ENCODE measurements around the gene MRPL39.

Gene MRPL39

DNA sequence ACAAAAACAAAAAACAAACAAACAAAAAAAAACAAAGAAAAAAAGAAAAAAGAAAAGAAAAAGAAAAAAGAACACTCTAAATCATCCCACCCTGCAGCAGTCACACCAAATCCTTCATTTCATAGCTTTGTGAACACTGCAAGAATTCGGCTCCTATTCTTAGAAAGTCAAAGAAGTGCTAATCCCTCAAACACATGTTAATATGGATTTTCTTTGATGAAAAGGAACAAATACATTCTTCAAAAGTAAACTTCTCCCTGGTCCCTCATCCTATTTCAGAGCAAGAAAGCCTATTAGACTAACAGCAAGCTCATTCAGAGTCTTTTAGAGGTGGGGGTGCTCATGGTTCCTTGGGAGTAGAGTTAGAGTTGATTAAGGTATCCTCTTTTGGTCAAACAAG lies 7.2 kb upstream of the MRPL39 start:
- no peak for DNase-seq (ENCODE audit: low read depth in 2 of 2)

DNA sequence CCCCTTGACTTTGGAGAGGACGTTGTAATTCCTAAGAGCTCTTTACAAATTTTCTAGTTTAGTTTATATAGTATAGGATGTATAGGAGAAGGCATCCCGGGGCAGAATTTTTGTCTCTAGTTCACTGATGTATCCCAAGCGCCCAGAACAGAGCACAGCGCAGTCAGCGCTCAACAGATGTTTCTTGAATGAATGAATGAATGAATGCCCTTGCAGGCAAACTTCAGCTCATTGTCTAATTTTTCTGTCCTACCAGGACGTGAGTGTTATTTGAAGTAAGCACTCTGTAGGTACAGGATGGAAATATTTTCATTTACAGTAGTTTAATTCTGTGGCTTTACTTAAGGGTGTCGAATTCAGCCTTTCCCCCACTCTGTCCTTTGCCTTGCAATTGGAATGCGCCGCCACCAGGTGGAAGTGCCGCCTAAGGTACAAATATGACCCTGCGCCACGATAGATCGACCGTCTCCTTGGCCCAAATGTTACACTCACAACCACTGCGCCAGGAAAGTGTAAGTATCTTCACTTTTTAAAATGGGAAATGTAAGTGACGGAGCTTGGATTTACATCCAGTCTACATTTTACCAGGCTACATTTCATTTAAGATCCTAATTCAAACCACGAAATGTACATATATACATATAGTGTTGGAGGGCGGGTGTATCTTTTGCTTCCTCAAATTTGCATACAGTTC lies 910 bp upstream of the MRPL39 start:
- DNase-seq (ENCODE audit: low read depth in 2 of 2), result peak; percentile 64 to 72

DNA sequence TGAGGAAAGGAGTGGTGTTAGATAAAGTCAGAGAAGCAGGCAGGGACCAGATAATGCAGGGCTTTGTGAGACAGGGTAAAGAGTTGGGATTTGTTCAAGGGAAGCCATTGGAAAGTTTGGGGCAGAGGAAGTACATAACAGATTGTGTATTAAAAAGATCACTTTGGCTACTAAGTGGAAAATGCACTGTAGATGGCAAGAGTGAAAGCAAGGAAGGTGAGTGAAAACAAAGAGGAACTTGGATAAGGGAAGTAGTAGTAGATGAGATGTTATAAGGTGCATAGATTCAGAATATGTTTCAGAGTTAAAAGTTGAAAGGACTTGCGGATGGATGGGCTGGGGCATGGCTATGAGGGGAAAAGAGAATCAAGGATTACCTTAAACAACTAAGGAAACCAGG lies 17.4 kb downstream of the MRPL39 start:
- no peak for DNase-seq (ENCODE audit: low read depth in 2 of 2)

DNA sequence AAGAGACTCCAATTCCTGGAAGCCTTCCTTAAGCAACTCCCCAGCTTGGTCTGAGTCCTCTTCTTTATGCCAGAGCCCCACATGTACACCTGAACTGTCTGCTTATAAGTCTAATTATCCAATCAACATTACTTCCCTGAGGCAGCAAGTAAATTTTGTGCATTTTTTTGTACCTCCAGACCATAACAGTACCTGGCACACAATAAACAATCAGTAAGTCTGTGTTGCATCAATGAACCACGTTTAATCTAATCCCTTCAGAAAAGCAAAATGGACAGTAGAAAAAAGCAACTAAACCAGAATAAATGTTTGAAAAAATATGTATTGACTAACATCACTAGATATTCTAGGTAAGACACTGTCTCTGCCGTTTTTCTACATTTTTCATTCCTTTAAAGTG lies 20.5 kb downstream of the MRPL39 start:
- no peak for DNase-seq (ENCODE audit: low read depth in 2 of 2)

DNA sequence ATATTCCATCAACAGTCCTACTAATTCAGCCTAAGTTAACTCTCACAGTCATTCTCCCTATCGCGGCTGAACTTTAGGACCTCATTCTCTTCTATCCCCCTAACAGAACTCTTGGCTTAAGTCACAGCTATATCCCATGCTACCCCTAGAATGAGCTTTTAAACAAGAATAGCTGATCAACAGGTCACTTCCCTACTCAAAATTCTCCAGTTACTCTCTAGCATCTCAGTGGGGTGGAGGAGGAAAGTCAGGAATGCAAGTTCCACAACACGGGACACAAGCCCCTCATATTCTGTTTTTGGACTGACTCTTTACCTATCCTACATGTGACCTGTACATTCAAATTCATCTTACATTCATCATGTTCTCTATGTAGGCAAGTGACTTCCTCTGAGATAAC lies 21.0 kb downstream of the MRPL39 start:
- no peak for DNase-seq (ENCODE audit: low read depth in 2 of 2)

DNA sequence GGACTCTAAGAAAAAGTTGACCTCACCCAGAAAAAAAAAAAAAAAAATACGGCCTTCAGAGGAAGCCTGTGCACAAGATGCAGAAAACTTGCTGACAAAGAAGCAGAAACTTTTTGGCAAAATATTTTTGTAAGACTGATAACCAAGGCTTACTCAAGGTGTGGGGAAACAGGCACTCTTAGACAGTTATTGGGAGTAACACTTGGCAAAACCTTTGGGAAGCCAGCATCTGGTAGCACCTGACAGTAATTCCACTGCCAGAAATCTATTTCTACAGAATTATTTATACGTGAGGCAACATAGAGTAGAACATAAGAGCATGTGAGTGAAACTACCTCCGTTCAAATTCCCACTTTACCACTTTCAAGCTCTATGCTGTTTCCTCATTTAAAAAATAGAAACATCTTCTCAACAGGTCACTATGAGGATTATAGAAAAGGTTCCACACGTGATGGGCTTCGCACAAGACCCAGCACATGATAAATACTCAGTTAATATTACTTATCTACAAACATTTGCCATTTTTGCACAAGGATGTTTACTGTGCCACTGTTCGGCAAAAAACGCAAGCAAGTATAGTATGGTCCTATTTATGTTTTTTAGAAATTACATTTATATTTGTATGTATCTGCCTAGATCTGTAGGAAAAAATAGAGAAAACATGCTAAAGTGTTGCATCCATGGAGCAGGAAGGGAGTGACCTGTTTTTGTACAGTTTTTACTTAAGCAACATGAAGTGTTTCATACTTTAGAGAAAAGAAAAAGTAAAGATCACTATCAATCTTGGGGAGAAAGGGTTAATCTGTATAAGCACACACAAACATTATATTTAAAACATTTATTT lies 22.2 kb downstream of the MRPL39 start:
- DNase-seq (ENCODE audit: low read depth in 2 of 2), result no peak

DNA sequence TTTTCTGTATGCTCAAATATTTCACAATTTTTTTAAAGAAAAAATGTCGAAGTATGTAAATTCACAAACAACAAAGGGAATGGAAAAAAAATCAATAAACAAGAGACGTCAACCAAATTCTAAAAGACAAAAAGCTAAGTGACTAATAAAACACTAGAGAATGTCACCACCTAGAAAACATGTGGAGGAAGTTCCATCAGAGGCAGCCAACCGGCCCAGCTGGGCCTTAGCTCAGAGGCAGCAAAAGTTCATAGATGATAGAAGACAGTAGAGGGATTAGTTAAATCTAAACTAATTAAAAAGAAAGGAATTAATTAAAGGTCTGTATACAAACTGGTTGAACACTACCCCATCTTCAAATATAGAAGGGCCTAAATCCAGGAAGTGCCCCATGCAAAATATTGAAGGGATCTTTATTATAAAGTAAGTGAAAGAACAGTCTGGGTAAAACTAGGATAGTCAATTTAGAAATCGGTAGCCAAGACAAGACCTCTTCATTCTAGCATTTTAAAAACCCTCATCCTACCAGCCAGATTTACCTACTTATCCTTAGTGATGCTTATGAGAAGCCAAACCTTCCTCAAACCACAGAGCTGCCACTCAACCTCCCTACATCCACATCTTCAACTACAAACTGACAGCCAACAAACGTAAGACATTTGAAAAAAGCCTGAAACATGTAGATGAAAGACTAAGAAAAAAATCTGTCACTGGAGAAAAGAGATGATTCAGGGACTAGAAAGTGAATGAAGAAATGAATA lies 23.7 kb downstream of the MRPL39 start:
- DNase-seq (ENCODE audit: low read depth in 2 of 2), result no peak

DNA sequence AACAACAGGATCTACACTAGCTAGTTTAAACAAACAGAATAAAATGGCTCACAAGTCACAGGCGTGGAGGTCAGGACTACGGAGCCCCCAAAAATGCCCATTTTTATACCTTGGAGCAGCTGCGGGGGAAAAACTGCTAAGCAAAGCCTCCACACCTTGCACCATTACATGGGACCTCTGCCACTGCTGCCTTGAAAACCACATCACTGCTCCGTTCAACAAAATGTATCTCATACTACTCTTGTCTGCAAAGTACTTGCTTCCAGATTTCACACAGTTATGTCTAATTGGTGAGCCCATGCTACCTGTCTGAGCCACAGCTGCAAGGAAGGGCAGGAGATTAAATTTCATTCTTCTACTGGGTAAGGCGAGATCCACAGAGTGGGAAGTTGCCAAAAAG lies 24.4 kb downstream of the MRPL39 start:
- DNase-seq (ENCODE audit: low read depth in 2 of 2), result no peak

DNA sequence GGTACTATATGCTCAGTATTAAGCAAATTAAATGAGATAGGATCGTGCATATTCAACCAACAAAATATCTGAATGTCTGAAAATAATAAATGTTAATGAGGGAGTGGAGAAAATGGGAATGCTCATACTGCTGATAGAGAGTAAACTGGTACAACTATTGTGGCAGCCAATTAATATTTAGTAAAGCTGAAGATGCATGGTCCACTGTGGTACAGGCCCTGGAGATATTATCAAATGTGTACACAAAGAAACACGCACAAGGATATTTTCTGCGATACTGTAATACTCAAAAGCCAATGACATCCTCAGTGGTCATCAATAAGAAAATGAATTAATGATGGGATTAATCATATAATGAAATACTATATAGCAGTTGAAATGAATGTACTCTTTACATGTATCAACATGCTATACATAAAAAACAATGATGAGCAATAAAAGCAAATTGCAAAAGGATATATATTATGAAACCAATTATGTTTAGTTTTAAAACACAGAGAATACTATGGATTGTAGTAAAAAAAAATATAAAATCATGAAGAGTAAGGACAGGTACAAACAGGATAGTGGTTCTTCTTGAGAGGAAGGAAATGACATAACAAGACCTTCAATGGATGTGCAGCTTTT lies 25.0 kb downstream of the MRPL39 start:
- no peak for DNase-seq (ENCODE audit: low read depth in 2 of 2)

DNA sequence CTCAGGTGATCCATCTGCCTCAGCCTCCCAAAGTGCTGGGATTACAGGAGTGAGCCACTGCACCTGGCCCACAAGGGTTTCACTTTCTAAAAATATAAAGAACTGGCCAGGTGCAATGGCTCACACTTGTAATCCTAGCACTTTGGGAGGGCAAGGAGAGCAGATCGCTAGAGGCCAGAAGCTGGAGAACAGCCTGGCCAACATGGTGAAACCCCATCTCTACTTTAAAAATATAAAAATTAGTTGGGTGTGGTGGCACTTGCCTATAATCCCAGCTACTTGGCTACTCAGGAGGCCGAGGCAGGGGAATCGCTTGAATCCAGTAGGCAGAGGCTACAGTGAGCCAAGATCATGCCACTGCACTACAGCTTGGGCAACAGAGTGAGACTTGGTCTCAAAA lies 25.7 kb downstream of the MRPL39 start:
- no peak for DNase-seq (ENCODE audit: low read depth in 2 of 2)

DNA sequence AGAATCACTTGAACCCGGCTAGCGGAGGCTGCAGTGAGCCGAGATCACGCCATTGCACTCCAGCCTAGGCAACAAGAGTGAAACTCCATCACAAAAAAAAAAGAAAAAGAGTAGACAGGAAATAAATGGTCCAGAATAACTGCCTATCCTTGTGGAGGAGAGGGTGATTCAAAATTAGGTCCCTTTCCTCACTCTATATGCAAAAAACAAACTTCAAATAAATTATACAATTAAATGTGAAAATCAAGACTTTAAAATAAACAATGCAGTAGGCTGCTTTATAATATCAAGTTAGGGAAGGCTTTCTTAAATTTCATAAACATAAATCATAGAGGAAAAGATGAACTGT lies 26.4 kb downstream of the MRPL39 start:
- no peak for DNase-seq (ENCODE audit: low read depth in 2 of 2)

DNA sequence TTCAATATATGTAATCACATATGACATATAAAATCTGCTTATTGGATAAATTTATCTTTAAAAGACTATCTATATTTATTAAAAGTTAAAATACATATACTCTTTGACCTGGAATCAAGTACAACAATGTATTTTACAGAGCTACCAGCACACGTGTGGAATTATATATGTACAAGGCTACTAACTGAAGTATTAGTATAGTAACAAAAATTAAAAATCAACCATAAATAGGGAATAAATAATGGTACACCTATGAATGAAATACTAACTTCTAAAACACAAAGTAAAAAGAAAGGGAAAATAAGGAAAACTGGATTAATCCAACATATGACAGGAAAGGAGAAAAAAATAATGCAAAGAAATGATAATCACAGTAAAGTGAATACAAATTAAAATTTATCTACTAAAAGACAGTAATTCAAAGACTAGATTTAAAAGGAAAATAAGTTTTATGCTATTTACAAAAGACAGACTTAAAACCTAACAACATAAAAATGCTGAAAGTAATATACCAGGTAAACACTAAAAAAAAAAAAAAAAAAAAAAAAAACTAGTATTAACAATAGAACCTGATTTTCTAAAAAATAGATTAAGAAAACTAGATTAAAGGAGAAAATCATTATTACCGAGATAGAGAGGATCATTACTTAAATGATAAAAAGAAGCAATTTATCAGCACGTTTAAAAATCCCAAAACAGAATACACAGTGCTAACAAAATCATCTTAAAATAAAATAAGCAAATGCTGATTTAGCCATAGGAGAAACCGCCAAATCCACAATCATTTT lies 27.9 kb downstream of the MRPL39 start:
- no peak for DNase-seq (ENCODE audit: low read depth in 2 of 2)

DNA sequence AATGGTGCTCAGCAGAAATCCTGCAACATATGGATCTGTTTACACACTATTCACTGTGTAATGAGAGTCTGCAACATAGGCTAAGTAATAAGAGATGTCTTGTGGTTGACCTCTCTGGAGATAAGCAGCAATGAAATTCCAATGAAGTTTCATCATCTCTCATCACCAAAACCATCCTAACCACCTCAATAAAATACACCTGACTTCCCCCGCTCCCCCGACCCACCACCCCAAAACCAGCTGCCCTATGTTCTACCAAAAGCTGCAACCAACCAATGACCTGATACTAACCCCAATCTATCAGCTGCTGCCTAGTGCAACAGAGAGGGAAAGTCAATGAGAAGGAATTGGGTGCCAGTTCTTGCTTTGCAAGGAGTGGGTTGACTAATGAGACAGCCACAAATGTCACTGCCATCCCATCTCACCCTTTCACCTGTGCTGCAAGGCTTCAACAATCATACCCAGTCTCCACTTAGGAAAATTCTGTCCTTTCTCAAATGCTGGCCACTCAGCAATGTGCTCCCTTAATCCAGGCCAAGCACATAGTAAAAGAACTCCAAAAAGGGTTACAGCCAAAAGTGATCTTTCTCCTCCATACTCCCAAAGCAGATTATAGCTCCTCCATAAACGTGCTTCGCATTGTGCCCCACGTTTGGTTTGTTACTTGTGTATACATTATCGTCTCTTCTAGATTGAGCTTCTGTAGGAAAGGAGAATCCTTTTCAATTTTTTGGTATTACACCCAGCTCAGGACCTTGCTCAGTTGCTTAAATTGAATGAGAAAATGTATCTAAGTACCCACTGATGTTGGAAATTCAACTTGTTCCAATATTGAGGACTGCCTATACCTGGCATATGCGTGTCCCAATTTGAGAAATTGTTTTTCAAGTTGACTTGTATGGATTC lies 29.0 kb downstream of the MRPL39 start:
- no peak for DNase-seq (ENCODE audit: low read depth in 2 of 2)

DNA sequence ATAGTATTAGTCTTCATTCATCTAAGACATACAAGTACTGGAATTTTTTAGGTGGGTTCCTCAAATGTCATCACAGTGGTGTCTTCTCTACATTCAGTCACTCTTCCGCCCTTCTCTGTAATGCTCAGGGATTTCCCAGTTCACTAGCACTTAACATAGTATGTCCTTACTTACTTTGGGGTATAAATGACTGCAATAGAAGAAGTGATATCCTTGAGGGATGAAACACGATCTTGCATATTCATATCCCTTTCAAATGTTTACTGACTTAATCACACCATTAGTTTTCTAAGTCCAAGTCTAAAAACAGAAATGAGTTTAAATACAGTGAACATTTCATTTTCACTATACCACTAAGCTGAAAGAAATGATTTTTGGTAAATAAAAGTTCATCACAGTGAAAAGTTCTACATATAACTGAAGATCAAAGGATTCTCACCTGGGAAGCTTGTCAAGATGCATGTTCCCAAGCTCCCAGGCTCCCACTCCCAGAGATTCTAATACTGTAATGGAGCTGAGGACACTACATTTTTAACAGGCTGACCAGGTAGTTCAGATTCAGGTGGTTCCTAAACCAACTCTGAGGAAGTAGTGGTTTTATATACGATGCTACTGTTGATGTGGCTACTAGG lies 29.7 kb downstream of the MRPL39 start:
- DNase-seq (ENCODE audit: low read depth in 2 of 2), result no peak

DNA sequence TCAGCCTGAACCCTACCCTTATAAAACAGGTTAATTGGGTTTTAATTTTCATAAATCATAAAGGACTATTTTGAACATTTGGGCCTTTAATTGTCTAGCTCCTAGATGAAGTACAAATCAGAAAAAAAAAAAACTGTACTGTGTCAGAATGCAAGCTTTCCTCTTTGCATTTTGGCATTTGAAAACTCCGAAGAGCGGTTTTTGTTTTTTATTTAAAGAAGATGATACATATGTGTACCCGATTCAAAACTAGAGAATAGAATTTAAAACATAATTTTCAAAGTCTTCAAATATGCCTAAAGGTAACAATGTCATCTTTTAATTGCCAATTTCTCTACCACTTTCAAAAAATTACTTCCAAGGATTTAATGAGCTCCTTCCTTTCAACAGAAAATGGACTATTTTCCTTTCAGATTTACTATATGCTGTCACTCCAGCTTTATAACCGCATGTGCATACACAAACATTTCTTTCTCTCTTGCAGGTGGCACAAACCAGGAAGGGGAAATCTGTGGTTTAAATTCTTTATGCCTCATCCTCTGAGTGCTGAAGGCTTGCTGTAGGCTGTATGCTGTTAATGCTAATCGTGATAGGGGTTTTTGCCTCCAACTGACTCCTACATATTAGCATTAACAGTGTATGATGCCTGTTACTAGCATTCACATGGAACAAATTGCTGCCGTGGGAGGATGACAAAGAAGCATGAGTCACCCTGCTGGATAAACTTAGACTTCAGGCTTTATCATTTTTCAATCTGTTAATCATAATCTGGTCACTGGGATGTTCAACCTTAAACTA lies 33.7 kb downstream of the MRPL39 start:
- DNase-seq (ENCODE audit: low read depth in 2 of 2), result peak; percentile 79 to 82

DNA sequence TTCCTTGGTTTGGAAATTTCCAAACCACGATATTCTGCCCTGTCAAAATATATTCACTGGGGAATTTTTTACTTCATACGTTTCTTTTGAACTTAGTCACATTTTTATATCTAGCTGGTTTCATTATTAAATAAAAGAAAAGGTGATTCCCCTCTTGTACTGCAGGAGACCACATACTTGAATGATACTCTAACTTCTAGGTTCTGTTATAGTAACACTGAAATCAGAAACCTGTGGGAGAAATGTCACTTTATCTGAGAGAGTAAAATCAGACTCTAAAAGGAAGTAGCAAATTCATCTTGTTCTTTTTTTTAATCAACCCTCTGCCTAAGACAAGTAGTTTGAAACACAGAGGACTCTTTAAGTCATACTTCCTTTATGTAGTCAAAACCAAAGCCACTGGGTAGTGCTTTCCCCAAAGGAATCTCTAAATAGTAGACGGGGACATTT lies 34.4 kb downstream of the MRPL39 start:
- DNase-seq (ENCODE audit: low read depth in 2 of 2), result no peak

DNA sequence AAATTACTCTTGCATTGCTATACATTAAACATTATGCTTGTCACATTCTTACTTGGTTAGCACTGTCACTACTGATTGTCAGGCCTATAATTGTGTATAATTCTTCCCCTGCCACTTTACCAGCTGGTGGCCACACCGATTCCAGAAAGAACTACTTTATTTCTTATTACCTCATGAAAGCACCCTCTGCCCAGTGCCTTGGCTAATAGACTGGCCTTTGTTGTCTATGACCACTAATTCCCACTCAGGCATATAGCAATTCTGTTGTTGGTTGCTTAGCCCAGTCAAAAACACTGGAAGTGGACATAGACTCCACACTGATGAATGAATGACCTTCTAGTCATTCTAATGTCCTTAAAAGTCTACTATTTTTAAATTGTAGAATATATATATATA lies 35.6 kb downstream of the MRPL39 start:
- DNase-seq (ENCODE audit: low read depth in 2 of 2), result no peak

DNA sequence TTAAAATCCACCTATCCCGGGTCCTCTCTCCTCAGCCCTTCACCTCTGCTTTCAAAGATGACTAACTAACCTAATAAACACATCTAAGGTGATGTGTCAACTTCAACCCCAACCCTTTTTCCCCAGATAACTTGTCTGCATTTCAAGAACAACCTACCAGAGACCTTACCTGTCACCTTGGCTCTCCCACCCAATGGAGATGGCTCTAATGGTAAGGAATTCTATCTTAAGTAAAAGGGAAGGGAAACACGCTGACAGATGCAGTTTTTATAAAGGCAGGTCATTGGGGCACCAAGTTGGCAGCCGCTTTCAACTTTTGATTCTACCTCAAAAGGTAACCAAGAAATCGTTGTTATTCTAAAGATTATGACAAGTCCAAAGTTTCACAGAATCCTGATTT lies 37.6 kb downstream of the MRPL39 start:
- no peak for DNase-seq (ENCODE audit: low read depth in 2 of 2)

DNA sequence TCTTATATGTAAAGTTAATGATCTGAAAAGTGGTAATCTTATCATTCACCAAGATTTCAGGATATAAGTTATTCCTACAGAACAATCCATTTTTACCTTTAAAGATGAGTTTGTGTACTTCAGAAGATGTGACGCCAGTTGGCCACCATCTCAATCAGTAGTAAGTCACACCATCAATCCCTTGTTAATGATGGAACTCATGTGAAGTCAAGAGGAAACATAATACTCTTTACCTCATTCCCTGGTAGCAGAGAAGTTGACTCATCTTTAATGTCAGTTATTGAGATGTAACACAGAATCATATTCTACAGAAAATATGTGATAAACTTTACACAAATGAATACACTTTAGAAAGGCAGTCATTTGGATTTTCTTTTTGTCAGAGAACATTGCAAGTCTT lies 38.2 kb downstream of the MRPL39 start:
- DNase-seq (ENCODE audit: low read depth in 2 of 2), result no peak

Data from fibroblast of skin of left quadriceps (primary cell).